ENCODE data around the gene GABARAPL1.

DNA sequence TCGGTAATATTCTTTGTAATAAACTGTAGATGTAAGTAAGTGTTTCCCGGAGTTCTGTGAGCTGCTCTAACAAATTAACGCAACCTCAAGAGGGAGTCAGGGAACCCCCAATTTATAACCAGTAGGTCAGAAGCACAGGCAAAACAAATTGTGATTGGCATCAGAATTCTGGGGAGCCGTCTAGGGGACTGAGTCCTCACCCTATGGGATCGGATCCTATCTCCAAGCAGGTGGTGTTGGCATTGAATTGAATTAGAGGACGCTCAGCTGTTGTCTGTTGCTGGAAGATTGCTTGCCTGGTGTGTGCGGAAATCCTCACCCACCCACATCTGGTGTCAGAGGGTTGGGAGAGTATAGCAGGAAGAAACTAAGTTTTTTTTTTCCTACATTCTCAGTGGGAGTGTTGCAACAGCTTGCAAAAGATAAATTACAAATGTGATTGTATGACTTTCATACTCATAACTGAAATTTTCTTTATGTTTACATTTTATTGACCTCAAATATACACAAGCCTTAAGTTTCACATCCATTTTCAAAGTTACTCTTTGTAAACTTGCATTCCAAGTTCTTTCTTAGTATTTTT is 28.3 kb upstream of the GABARAPL1 start:
- TF ChIP-seq, protein P1, sequence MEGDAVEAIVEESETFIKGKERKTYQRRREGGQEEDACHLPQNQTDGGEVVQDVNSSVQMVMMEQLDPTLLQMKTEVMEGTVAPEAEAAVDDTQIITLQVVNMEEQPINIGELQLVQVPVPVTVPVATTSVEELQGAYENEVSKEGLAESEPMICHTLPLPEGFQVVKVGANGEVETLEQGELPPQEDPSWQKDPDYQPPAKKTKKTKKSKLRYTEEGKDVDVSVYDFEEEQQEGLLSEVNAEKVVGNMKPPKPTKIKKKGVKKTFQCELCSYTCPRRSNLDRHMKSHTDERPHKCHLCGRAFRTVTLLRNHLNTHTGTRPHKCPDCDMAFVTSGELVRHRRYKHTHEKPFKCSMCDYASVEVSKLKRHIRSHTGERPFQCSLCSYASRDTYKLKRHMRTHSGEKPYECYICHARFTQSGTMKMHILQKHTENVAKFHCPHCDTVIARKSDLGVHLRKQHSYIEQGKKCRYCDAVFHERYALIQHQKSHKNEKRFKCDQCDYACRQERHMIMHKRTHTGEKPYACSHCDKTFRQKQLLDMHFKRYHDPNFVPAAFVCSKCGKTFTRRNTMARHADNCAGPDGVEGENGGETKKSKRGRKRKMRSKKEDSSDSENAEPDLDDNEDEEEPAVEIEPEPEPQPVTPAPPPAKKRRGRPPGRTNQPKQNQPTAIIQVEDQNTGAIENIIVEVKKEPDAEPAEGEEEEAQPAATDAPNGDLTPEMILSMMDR (conservative IDR thresholded peaks at IDR 0.05; ENCODE audit: low read length), result no peak
- TF ChIP-seq EZH2phosphoT487 (IDR thresholded peaks at IDR 0.05; ENCODE audit: borderline replicate concordance), result no peak

Data from Loucy (cell line).